Right lobe of liver (tissue), 4 donors: ENCODE data around the gene TBC1D8.

Experiments
- CTCF ChIP-seq, 4 donors: fragments of 200-600 bp in 3 of 4; fragments of 450-650 bp in 1 of 4; IDR thresholded peaks; one replicate each; pipeline versions ENCODE4 v1.5.1 to v1.8.0; 2016 to 2022; ENCODE audit warnings: antibody characterized with exemption in 4 of 4, mild to moderate bottlenecking in 2 of 4
- POLR2A ChIP-seq: fragments of 450-650 bp; IDR thresholded peaks from one replicate; pipeline ENCODE4 v1.6.1; 2017; ENCODE audit warnings: antibody characterized with exemption, mild to moderate bottlenecking
- donor health status: DM: no; HTN: no; CAD: no.
- donor health status: DM: no; HTN: no; CAD: no.
- donor health status: DM: no; HTN: yes; CAD: no.

DNA sequence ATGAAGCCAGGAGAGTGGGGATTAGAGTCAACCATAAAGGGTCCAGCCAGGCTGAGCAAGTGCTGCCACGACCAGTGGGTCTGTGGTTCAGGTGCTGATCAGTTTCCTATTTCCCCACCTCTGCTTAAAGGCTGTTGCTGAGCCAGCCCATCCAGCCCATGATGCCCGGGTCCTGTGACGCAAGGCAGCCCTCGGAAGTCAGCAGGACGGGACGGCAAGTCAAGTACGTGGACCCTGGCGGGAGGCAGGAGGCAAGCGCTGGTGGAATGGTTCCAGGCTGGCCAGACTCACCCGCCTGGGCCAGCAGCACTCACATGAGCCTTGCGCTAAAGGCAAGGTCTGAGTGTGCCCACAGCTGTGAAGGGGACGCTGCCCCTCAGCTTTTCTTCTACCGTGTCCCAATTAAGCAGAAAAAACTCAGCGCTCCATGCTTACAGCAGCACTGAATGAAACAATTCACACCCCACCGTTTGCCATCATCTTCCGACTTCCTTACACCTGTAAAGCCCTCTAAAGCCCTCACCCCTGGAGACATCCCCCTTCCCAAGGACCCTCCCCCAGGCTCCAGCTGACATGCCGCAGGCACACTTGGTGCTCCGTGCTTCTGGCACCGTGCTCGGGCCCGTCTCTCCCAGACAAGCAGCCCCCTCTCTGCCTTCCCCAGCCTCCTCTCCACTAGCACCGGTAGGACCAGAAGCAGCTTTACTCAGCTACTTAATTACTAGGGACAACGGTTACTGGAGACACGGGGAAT lies 160.4 kb downstream of the TBC1D8 start:
- TF ChIP-seq CTCF (IDR thresholded peaks at IDR 0.05), result no peak
- no peak for TF ChIP-seq POLR2A
